VCaP (cell line): ENCODE measurements around the gene ZMYND8.

Experiments
- H3K27ac ChIP-seq: fragments of 450-650 bp; 2 replicates; pipeline ENCODE4 v1.5.1; 2017
- TF ChIP-seq, protein P1 (sequence below): fragments of 450-650 bp; conservative IDR thresholded peaks from 2 replicates; pipeline ENCODE4 v1.5.1; 2017; ENCODE audit warnings: mild to moderate bottlenecking, moderate library complexity

Gene ZMYND8

GRCh38 chr20:47189060-47189459, 167.4 kb downstream of the ZMYND8 start:
- TF ChIP-seq, protein P1, sequence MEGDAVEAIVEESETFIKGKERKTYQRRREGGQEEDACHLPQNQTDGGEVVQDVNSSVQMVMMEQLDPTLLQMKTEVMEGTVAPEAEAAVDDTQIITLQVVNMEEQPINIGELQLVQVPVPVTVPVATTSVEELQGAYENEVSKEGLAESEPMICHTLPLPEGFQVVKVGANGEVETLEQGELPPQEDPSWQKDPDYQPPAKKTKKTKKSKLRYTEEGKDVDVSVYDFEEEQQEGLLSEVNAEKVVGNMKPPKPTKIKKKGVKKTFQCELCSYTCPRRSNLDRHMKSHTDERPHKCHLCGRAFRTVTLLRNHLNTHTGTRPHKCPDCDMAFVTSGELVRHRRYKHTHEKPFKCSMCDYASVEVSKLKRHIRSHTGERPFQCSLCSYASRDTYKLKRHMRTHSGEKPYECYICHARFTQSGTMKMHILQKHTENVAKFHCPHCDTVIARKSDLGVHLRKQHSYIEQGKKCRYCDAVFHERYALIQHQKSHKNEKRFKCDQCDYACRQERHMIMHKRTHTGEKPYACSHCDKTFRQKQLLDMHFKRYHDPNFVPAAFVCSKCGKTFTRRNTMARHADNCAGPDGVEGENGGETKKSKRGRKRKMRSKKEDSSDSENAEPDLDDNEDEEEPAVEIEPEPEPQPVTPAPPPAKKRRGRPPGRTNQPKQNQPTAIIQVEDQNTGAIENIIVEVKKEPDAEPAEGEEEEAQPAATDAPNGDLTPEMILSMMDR = no peak
- no peak overlapping the region for H3K27ac ChIP-seq

- no peak overlapping the region for H3K27ac ChIP-seq
- TF ChIP-seq, protein P1 = no peak
Observed at GRCh38 chr20:47188540-47188939, 168.0 kb downstream of the ZMYND8 start.

DNA sequence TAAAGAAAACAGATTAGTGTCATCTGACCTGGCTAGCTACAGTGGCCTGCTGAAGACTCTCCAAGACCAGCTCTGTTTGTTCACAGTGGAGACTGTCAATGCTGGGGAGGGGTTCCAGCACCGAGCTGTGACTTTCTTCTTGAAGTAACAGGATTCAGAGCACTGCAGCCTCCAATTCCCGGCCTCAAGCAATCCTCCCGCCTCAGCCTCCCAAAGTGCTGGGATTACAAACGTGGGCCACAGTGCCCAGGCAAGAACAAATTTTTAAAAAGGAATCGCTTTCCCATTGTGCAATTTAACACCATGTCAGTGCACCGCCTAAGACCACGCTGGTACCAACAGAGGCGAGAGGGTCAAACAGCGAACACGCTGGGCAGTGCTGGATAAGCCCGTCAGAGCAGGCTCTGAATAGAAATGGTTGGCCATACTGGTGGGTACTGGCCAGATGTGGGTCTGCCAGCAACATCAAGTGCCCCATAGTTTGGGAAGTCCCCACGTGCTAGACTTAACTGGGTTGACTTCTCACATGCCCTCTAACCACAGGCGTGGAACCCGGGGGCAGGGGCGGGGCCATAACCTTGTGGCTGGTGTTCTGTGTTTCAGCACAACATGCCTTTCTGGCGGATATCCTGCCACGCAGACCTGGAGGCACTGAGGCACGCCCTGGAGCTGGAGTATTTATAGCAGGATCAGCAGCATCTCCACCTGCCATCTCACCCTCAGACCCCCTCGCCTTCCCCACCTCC, 168.9 kb downstream of the ZMYND8 start:
- no peak overlapping the region for H3K27ac ChIP-seq

GRCh38 chr20:47183367-47183766, 173.1 kb downstream of the ZMYND8 start:
- H3K27ac ChIP-seq = no peak overlapping the region
- TF ChIP-seq, protein P1 = no peak

More for the DNA sequence above, 168.9 kb downstream of the ZMYND8 start:
- TF ChIP-seq, protein P1 = no peak

- H3K27ac ChIP-seq = no peak overlapping the region
- TF ChIP-seq, protein P1 = no peak
Observed at GRCh38 chr20:47181056-47181862, 175.2 kb downstream of the ZMYND8 start.

DNA sequence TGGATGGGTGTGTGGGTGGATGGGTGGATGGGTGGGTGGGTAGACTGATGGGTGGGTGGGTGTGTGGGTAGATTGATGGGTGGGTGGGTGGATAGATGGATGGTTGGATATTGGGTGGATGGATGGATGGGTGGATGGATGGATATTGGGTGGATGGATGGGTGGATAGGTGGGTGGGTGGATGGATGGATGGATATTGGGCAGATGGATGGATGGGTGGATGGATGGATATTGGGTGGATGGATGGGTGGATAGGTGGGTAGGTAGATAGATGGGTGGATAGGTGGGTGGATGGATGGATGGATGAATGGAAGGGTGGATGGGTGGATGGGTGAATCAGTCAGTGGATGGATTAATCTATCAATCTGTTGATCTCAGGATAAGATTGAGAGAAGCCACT, 177.2 kb downstream of the ZMYND8 start:
- TF ChIP-seq, protein P1 = no peak

DNA sequence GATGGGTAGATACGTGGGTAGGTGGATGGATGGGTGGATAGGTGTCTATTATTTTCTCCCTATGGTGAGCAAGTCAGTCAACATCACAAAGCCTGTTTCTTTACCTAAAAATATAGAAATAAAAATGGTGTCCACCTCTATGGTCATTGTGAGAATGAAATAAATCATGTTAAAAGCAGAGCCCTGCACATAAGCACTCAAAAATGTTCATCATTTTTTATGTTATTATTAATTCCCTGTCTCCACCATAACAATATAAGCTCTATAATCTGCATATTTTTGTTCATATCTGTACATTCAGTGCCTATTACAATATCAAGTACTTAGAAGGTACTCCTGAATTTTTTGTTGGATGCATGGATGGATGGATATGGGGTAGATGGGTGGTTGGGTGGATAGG, 177.6 kb downstream of the ZMYND8 start:
- H3K27ac ChIP-seq = no peak overlapping the region
- TF ChIP-seq, protein P1 = no peak

More for the DNA sequence above, 177.2 kb downstream of the ZMYND8 start:
- no peak overlapping the region for H3K27ac ChIP-seq
